Putamen (tissue), 1 donor: ENCODE results near the gene NREP.

Experiments
- DNase-seq: peaks from one replicate; pipeline ENCODE4 v3.0.0-alpha.2; 2016; ENCODE audit warnings: low spot score

Gene NREP

GRCh38 chr5:111697215-111697614 lies 59.8 kb downstream of the NREP start:
- peak; percentile 69 for DNase-seq

GRCh38 chr5:111695991-111696390 lies 61.0 kb downstream of the NREP start:
- DNase-seq, result no peak

DNA sequence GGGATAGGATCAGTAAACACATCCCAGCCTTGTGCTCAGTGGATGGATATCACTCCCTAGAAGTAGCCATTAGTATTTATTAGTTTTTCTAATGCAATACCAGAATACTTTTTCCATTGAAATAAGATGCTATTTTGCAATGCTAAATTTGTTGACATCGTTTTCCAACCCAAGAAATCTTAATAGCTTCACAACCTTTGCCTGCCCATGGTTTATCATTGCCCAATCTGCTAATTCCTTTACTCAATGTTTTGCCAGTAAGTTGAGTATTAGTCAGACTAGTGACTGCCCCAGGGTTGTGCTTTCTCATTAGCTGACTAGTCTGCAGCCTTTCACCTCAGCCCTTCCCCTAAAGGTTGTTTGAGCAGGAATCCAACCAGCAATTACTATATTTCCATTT lies 62.9 kb downstream of the NREP start:
- DNase-seq, result no peak

- no peak for DNase-seq
Observed at GRCh38 chr5:111691914-111692313, 65.1 kb downstream of the NREP start.

- no peak for DNase-seq
Observed at GRCh38 chr5:111691508-111691907, 65.5 kb downstream of the NREP start.

DNA sequence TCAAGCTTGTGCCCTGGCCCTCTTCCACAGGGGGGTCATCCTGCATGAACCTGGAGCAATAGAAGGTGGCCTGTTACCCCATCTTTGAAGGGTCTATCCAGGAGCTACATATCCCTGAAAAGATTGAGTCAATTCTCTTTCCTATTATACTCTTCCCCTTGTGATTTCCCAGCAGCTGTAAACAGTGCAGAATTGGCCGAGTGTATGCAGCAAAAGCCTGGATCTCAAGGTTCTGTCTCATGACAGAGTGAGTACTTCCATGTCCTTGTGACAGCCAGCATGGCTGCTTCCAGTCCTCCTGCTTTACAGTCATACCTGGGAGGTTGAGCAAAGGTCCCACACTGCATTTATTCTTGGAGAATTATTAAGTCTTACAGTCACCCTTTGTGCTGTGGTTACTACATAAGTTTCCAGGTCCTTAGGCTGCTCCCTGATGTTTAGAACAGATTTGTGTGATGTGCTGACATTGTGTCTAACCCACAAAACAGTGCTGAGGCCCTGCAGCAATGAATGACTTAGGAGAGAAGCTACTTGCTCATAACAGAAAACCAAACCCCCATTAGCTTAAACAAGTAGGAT lies 67.5 kb downstream of the NREP start:
- DNase-seq, result no peak

GRCh38 chr5:111685969-111686368 lies 71.0 kb downstream of the NREP start:
- DNase-seq, result no peak

GRCh38 chr5:111682641-111683040 lies 74.4 kb downstream of the NREP start:
- no peak for DNase-seq

- no peak for DNase-seq
Observed at GRCh38 chr5:111682121-111682520, 74.9 kb downstream of the NREP start.

- no peak for DNase-seq
Observed at GRCh38 chr5:111681414-111682120, 75.4 kb downstream of the NREP start.

DNA sequence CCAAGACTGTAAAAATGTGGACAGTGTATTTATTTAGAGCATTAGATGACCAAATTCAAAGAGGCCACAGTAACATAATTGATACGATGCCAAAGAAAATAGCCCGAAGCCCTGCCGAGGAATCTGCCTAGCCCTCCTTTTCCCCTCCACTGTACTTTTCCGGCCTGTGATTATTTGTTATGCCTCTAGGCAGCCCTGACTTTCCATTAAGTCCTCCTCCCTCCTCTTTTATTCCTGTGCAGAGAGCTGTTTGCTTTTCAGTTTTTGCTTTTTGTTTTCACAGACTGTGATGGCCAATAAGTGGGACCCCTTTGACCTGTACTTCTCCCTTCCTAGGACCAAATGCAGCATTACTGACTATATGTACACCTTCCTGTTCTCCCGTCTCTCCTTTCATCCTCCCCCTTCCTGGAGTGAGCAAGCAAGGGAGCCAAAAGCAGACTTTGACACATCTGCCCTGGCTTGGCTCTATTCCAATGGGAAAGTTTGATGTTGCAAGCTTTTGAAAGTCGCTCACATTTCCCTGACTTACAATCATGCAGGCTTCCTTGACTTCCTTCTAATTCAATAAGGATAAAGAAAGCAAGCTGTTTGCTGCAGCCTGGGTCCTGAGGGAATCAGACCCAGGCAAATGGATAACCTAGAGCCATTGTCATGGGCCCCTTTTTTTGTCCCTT lies 76.1 kb downstream of the NREP start:
- DNase-seq, result no peak

GRCh38 chr5:111679611-111680010 lies 77.4 kb downstream of the NREP start:
- DNase-seq, result no peak
